GM23248 (cell line): Measurements from ENCODE around the gene SEC22C. TPM values are rescaled to one million over a fixed set of nuclear protein-coding genes. Genes with fewer than 3 reads are reported as not detected.

Experiments
- DNase-seq: peaks from one replicate; pipeline ENCODE4 v3.0.0-alpha.2; 2015
- H2AFZ ChIP-seq: fragments of 200-600 bp; sonication (generic); 2 replicates; pipeline ENCODE4 v1.6.1; 2016; ENCODE audit warnings: antibody characterized with exemption
- H3F3A ChIP-seq: fragments of 200-600 bp; sonication (generic); 2 replicates; pipeline ENCODE4 v1.6.1; 2016; ENCODE audit warnings: mild to moderate bottlenecking, antibody characterized with exemption, mixed run types; ENCODE audit not compliant: insufficient read depth
- H3K27ac ChIP-seq: fragments of 200-600 bp; sonication (generic); 2 replicates; pipeline ENCODE4 v1.5.1; 2016; ENCODE audit warnings: mild to moderate bottlenecking
- H3K27me3 ChIP-seq: fragments of 200-600 bp; sonication (generic); replicated peaks from 2 replicates; pipeline ENCODE4 v1.6.1; 2016; ENCODE audit warnings: mild to moderate bottlenecking; ENCODE audit not compliant: insufficient read depth
- H3K36me3 ChIP-seq: fragments of 200-600 bp; sonication (generic); 2 replicates; pipeline ENCODE4 v1.6.1; 2016; ENCODE audit warnings: low read depth, mild to moderate bottlenecking
- H3K4me1 ChIP-seq: fragments of 200-600 bp; sonication (generic); 2 replicates; pipeline ENCODE4 v1.6.1; 2016; ENCODE audit warnings: mild to moderate bottlenecking; ENCODE audit not compliant: insufficient read depth
- H3K4me2 ChIP-seq: fragments of 200-600 bp; sonication (generic); one replicate; pipeline ENCODE4 v1.6.1; 2016; ENCODE audit warnings: mild to moderate bottlenecking; ENCODE audit not compliant: unreplicated experiment
- H3K4me3 ChIP-seq: fragments of 200-600 bp; sonication (generic); 2 replicates; pipeline ENCODE4 v1.5.1; 2016; ENCODE audit warnings: mild to moderate bottlenecking
- H3K79me2 ChIP-seq: fragments of 200-600 bp; sonication (generic); 2 replicates; pipeline ENCODE4 v1.6.1; 2016; ENCODE audit warnings: mild to moderate bottlenecking; ENCODE audit not compliant: insufficient read depth
- H3K9ac ChIP-seq: fragments of 200-600 bp; sonication (generic); 2 replicates; pipeline ENCODE4 v1.6.1; 2016; ENCODE audit warnings: mild to moderate bottlenecking
- H3K9me2 ChIP-seq: fragments of 200-600 bp; sonication (generic); 2 replicates; pipeline ENCODE4 v1.6.1; 2016; ENCODE audit warnings: mixed run types, mild to moderate bottlenecking, moderate library complexity; ENCODE audit not compliant: insufficient read depth
- H3K9me3 ChIP-seq: fragments of 200-600 bp; sonication (generic); one replicate; pipeline ENCODE4 v1.6.1; 2017; ENCODE audit warnings: low read depth
- H4K20me1 ChIP-seq: fragments of 200-600 bp; sonication (generic); 2 replicates; pipeline ENCODE4 v1.6.0; 2016; ENCODE audit not compliant: insufficient read depth
- EZH2 ChIP-seq: fragments of 200-600 bp; sonication (generic); IDR thresholded peaks from 2 replicates; pipeline ENCODE4 v1.6.1; 2018; ENCODE audit warnings: antibody characterized with exemption, mild to moderate bottlenecking; ENCODE audit not compliant: insufficient read depth, poor library complexity, severe bottlenecking
- EZH2phosphoT487 ChIP-seq: fragments of 200-600 bp; sonication (generic); IDR thresholded peaks from 2 replicates; pipeline ENCODE4 v1.6.1; 2018; ENCODE audit warnings: antibody characterized with exemption, moderate library complexity, mild to moderate bottlenecking, low read depth; ENCODE audit not compliant: insufficient read depth
- WGBS, 2 experiments: methylation state at CpG; one replicate each; pipeline ENCODE4 v1.1.6; 2015 to 2017; ENCODE audit warnings: low lambda C conversion rate in 2 of 2, low coverage in 1 of 2; ENCODE audit errors: missing lambda C conversion rate in 2 of 2; 5-methylcytosine and 5-hydroxymethylcytosine counted together
- in situ Hi-C: fragments of 300-500 bp; cut with MboI; formaldehyde crosslinking; loops from 2 replicates; pipeline ENCODE4 v1.15.0; 2020
- polyA plus RNA-seq: library from polyadenylated mRNA; unstranded; fragments of >200 nt; fragmentation: Nextera tagmentation; extraction: Ambion mirVana; gene quantifications from 2 replicates; pipeline ENCODE4 v1.2.1, GENCODE V29; 2016
- total RNA-seq: library from RNA; depleted of rRNA; stranded (reverse); fragments of >200 nt; shearing (Covaris generic); gene quantifications from 2 replicates; pipeline ENCODE4 v1.2.3, GENCODE V29; 2014

Gene SEC22C
- total and polyA plus RNA-seq, 2 experiments from 2014 or later, result 55.9 to 67.3 TPM

- in situ Hi-C loops, result no loop called here
- Histone ChIP-seq H3K9me3 (no peaks in the 10 kb centered on the region), H3K4me3 (no peak overlapping the region), H3K9ac (no peak overlapping the region), H3K36me3 (no peaks in the 10 kb centered on the region), H3K27me3 (0 out of 2 replicates have a peak, but pooled peaks cover 7% of the 10 kb centered on the region), H3K9me2 (no peaks in the 10 kb centered on the region), H3K27ac (no peak overlapping the region), H4K20me1 (no peaks in the 10 kb centered on the region), H3F3A (no peaks in the 10 kb centered on the region), H2AFZ (no peak overlapping the region), H3K79me2 (no peaks in the 10 kb centered on the region), H3K4me1 (no peaks in the 10 kb centered on the region), H3K4me2 (no peak overlapping the region)
- no peak for DNase-seq
- no peak for TF ChIP-seq EZH2
- no peak for TF ChIP-seq EZH2phosphoT487
- WGBS, 2 experiments, result 32 to 36% methylated on average over 4 of the region's 4 CpGs
Measured at GRCh38 chr3:42517117-42517516, 64.7 kb downstream of the SEC22C start.

DNA sequence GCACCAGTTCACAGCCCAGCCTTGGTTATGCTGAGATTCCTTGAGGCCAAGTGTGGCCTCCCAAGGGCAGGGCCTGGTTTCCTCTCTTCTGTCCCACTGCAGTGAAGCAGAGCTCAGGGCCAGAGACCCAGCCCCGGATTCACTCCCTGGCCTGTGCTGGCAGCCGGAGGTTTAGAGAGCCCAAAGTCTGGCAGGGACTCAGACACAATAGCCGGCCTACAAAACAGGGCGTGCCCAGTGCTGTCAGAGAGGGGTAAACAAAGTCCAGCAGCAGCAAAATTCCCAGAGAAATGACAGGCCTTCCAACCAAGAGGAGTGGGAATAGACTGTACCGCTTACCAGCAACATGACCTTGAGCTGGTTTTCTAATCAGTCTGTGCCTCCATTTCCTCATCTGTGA is 65.3 kb downstream of the SEC22C start:
- in situ Hi-C loops, result no loop called here
- WGBS, 2 experiments, result 38 to 48% methylated on average over 5 of the region's 5 CpGs
- Histone ChIP-seq H2AFZ (no peak overlapping the region), H3K4me2 (no peak overlapping the region), H3K9ac (no peak overlapping the region), H3K9me3 (no peaks in the 10 kb centered on the region), H3K27ac (no peak overlapping the region), H3F3A (no peaks in the 10 kb centered on the region), H3K4me1 (no peaks in the 10 kb centered on the region), H3K36me3 (no peaks in the 10 kb centered on the region), H3K79me2 (no peaks in the 10 kb centered on the region), H4K20me1 (no peaks in the 10 kb centered on the region), H3K9me2 (no peaks in the 10 kb centered on the region), H3K27me3 (0 out of 2 replicates have a peak, but pooled peaks cover 12% of the 10 kb centered on the region), H3K4me3 (no peak overlapping the region)
- no peak for DNase-seq
- TF ChIP-seq EZH2phosphoT487 (no peak), EZH2 (no peak)

DNA sequence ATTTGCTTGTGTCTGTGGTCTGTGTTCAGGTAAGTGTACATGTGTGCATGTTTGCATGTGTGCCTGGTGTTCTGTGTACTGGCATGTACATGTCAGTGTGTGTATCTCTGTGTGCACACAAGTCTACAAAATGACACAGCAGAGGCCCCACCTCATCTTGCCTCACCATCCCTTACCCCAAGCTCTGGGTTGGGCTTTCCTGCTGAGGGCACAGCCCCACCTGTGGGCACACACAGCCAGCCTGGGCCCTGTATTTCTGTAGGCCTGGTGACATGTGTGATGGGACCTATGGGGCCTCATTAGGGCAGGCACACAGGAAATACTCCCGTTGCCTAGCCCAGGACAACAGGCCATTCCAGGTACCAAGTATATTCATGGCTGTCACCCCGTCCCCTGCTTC is 65.8 kb downstream of the SEC22C start:
- TF ChIP-seq EZH2, result no peak
- no peak for TF ChIP-seq EZH2phosphoT487
- Histone ChIP-seq H2AFZ (no peak overlapping the region), H3K4me1 (no peaks in the 10 kb centered on the region), H3K79me2 (no peaks in the 10 kb centered on the region), H3K27ac (no peak overlapping the region), H4K20me1 (no peaks in the 10 kb centered on the region), H3F3A (no peaks in the 10 kb centered on the region), H3K4me3 (no peak overlapping the region), H3K9ac (no peak overlapping the region), H3K9me2 (no peaks in the 10 kb centered on the region), H3K4me2 (no peak overlapping the region), H3K9me3 (no peaks in the 10 kb centered on the region), H3K36me3 (no peaks in the 10 kb centered on the region), H3K27me3 (0 out of 2 replicates have a peak, but pooled peaks cover 12% of the 10 kb centered on the region)
- 62 to 75% methylated on average over 2 of the region's 2 CpGs for WGBS, 2 experiments
- in situ Hi-C loops, result no loop called here
- no peak for DNase-seq

- Histone ChIP-seq H3K4me3 (no peak overlapping the region), H3K36me3 (no peaks in the 10 kb centered on the region), H4K20me1 (no peaks in the 10 kb centered on the region), H3K27ac (no peak overlapping the region), H3K79me2 (no peaks in the 10 kb centered on the region), H2AFZ (no peak overlapping the region), H3K9ac (no peak overlapping the region), H3K9me2 (no peaks in the 10 kb centered on the region), H3F3A (no peaks in the 10 kb centered on the region), H3K4me2 (no peak overlapping the region), H3K4me1 (no peaks in the 10 kb centered on the region), H3K27me3 (0 out of 2 replicates have a peak, but pooled peaks cover 12% of the 10 kb centered on the region), H3K9me3 (no peaks in the 10 kb centered on the region)
- WGBS, 2 experiments, result 31 to 33% methylated on average over 12 of the region's 12 CpGs
- TF ChIP-seq EZH2phosphoT487, result no peak
- no peak for TF ChIP-seq EZH2
- peak; percentile 65 for DNase-seq
- in situ Hi-C loops, result no loop called here
Measured at GRCh38 chr3:42515391-42515916, 66.3 kb downstream of the SEC22C start.

DNA sequence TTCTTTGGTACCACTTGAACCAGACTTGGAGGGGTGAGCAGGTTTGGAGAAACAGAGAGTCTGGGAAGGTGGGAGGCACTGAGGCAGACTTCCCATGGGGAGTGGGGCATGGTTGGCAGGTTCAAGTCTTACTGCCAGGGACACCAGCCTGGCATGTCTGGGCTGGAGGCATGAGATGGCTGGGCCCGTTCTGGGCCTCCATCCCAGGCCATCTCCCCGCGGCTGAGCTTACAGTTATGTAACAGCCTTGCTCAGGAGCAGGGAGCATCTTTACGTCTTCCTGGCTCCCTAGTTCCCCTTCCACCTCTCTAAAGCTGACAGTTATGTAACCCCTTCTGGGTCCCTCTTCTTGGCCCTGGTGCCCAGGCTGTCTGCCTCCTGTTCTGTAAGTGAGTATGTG is 66.9 kb downstream of the SEC22C start:
- H3K4me2 ChIP-seq, result no peak overlapping the region
- H3K9me3 ChIP-seq, result no peaks in the 10 kb centered on the region
- H2AFZ ChIP-seq, result no peak overlapping the region
- in situ Hi-C loops, result no loop called here
- no peak for TF ChIP-seq EZH2
- no peak for TF ChIP-seq EZH2phosphoT487
- H3F3A ChIP-seq, result no peaks in the 10 kb centered on the region
- DNase-seq, result no peak
- no peaks in the 10 kb centered on the region for H3K4me1 ChIP-seq
- no peak overlapping the region for H3K27ac ChIP-seq
- WGBS, 2 experiments, result 42 to 55% methylated on average over 4 of the region's 4 CpGs
- 0 out of 2 replicates have a peak, but pooled peaks cover 12% of the 10 kb centered on the region for H3K27me3 ChIP-seq
- no peaks in the 10 kb centered on the region for H4K20me1 ChIP-seq
- no peaks in the 10 kb centered on the region for H3K79me2 ChIP-seq
- no peak overlapping the region for H3K9ac ChIP-seq
- H3K4me3 ChIP-seq, result no peak overlapping the region
- no peaks in the 10 kb centered on the region for H3K9me2 ChIP-seq
- H3K36me3 ChIP-seq, result no peaks in the 10 kb centered on the region
